Right lobe of liver (tissue), 4 donors: ENCODE data around the gene NCKAP1.

Experiments used
- CTCF ChIP-seq, 4 donors: fragments of 200-600 bp in 3 of 4; fragments of 450-650 bp in 1 of 4; IDR thresholded peaks; one replicate each; pipeline versions ENCODE4 v1.5.1 to v1.8.0; 2016 to 2022; ENCODE audit warnings: antibody characterized with exemption in 4 of 4, mild to moderate bottlenecking in 2 of 4
- POLR2A ChIP-seq: fragments of 450-650 bp; IDR thresholded peaks from one replicate; pipeline ENCODE4 v1.6.1; 2017; ENCODE audit warnings: antibody characterized with exemption, mild to moderate bottlenecking
- donor health status: DM: no; HTN: no; CAD: no.
- donor health status: DM: no; HTN: no; CAD: no.
- donor health status: DM: no; HTN: yes; CAD: no.

GRCh38 chr2:182868054-182868796, 170.0 kb downstream of the NCKAP1 start:
- TF ChIP-seq CTCF (IDR thresholded peaks at IDR 0.05) = no peak
- no peak for TF ChIP-seq POLR2A
